LoVo (cell line): ENCODE results near the gene CCDC71.

Source experiments
- DNase-seq: peaks from one replicate; pipeline ENCODE4 v3.0.0-alpha.2; 2016; ENCODE audit warnings: low spot score

Gene CCDC71

GRCh38 chr3:49131576-49131975 is 34.6 kb downstream of the CCDC71 start:
- DNase-seq, result no peak

DNA sequence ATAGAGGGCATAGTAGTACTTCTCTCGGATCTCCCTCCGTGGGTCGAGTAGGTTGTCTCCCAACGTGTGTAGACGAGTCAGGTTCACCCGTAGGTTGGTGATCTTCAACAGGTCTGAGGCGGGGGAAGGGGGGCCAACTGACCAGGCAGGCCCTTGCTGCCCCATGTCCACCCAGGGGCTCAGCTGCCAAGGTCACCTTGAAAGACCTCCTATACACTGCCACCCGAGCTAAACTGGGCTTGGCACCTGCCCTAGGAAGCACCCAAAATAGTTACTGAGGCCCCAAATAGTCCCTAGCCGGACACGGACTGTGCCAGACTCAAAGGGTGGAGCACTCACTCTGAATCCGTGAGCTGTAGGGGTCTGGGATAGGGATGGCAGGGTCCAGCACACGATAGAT is 35.1 kb downstream of the CCDC71 start:
- no peak for DNase-seq

- no peak for DNase-seq
Measured at GRCh38 chr3:49124991-49125670, 41.0 kb downstream of the CCDC71 start.

GRCh38 chr3:49124203-49124602 is 41.9 kb downstream of the CCDC71 start:
- no peak for DNase-seq

- no peak for DNase-seq
Measured at GRCh38 chr3:49123687-49124086, 42.4 kb downstream of the CCDC71 start.

- DNase-seq, result no peak
Measured at GRCh38 chr3:49122886-49123545, 43.1 kb downstream of the CCDC71 start.

- no peak for DNase-seq
Measured at GRCh38 chr3:49122451-49122850, 43.7 kb downstream of the CCDC71 start.

- DNase-seq, result no peak
Measured at GRCh38 chr3:49122022-49122421, 44.1 kb downstream of the CCDC71 start.

DNA sequence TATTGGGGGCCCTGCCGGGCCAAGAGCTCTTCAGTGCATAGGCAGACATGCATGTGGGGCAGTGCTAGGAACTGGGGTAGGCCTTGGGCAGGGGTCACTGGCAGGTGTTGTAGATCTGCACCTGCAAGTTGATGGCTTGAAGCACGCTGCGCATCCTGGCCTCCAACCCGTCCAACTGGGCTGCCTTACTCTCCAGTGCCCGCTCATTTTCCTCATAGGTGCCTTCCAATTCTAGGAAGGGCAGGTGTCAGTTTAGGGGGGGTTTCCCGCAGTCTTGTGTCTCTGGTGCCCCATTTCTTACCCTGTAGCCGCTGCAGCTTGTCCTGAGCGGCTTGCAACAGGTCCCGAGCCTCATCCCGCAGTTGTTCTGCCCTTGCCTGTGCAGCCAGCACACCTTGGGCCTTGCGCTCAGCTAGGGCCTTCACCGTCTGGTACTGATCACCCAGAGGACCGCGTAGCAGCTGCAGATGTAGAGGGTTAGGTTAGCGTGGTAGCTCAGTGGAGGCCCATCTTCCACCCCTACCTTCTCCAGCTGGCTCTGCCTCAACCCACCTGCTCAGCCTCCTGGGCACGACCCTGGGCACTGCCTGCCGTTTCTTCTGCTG is 44.9 kb downstream of the CCDC71 start:
- DNase-seq, result no peak

DNA sequence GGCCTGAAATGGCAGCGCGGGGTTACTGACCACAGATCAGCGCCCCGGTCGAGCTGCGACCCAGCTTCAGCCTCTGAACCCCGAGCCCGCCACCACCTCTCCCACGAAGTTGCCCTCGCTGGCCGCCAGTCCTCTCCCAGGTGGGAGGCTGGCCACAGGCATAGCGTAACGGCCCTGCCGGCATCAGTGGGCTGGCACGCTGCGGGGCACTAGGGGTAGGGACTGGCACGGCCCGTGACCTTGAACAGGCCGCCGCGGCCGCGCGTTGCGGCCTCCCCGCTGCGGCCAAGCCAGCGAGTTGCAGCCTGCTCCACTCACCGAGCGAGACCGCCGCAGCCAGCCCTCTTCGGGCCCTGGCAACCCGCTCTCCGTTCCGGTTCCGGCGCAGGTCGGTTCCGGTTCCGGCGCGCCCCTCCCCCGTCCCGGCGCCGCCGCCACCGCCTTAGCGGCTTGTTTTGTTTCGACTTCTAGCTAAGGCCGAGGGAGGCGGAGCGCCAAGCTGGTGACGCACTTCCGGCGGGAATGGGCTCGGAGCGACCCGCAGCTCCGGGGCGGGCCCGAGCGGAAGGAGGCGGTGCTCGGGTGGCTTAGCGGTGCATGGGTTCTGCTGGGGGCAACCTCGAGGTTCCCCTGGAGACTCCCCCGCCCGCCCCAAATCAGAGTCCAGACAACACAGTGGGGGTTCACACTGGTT is 45.5 kb downstream of the CCDC71 start, which contains the start of gene USP19:
Gene USP19 (minus strand): TSS at position 386 of the 694 bp plus-strand sequence. CDS start 1,678 bp downstream, outside the sequence.
- DNase-seq, result peak; percentile 87

DNA sequence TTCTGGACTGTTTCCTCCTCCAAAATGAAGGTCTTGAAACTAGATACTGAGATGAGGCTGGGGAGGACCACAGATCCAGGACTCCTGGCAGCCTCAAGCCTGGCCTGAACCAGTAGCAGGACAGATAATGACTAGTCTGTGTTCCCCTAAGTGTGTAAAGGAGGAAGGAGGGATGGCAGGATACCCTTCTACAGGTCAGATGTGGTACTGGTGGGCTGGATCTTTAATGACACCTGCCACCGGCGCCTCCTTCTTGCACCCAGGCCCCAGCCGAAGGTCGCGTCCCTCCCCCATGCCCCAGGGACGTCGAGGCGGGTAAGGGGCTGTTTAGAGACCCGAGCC is 46.1 kb downstream of the CCDC71 start:
- no peak for DNase-seq

- no peak for DNase-seq
Measured at GRCh38 chr3:49119439-49119838, 46.7 kb downstream of the CCDC71 start.

DNA sequence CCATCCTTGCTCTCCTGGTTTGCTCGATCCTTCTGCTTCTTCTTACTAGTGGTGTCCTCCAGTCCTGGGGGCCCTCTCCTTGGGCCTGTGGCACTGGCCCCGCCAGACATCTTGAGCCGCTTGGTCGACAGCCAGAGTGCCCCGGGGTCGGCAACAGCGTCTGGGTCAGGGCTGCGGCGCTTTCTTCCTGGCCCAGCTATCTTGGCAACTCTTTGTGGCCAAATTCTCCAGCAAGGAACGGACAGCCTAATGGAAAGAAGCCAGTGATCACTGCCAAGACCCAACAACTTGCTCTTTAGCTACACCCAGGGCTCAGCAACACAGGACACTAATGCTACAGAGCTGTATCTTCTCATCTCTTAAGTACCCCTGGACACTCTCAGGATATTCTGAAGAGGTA is 47.1 kb downstream of the CCDC71 start:
- DNase-seq, result no peak
